ENCODE results near the gene ALG13. TPM values are rescaled to one million over a fixed set of nuclear protein-coding genes. Genes with fewer than 3 reads are reported as not detected.

Gene ALG13
- total RNA-seq, 2 experiments from 2014 or later = 82.2 to 86.2 TPM

- Histone ChIP-seq H3K27me3 (ENCODE audit: control insufficient read depth in 1 of 2, insufficient read depth in 2 of 2, low read length in 2 of 2) (no peaks in the 10 kb centered on the region), H3K9me3 (ENCODE audit: control insufficient read depth in 1 of 2, insufficient read depth in 1 of 2, low read length in 2 of 2) (no peaks in the 10 kb centered on the region), H3K4me3 (ENCODE audit: low read length) (no peak overlapping the region), H3K36me3 (ENCODE audit: insufficient read depth, low read length) (peaks cover 31% of the 10 kb centered on the region), H3K27ac (ENCODE audit: low read depth in 1 of 2, low read length in 2 of 2) (no peak overlapping the region), H3K4me1 (ENCODE audit: insufficient read depth, low read length) (no peaks in the 10 kb centered on the region)
- TF ChIP-seq CTCF (IDR thresholded peaks at IDR 0.05) = no peak
- Mint-ChIP-seq H3K4me3 (no peak overlapping the region), H3K4me1 (ENCODE audit: low read depth) (no peaks in the 10 kb centered on the region), H3K36me3 (ENCODE audit: low read depth) (peaks cover 82% of the 10 kb centered on the region), H3K27me3 (no peaks in the 10 kb centered on the region), H3K27ac (no peak overlapping the region), H3K9me3 (no peaks in the 10 kb centered on the region)
- ATAC-seq (ENCODE audit: poor library complexity) (no peak), DNase-seq (no peak)
- ChIA-PET POLR2A (interaction anchor here (1.2 kb wide), 1 partner anchor 61 kb away, joined by 4 read pairs; the partner anchor contains the start of gene ALG13), CTCF (interaction anchor here (1.3 kb wide), 1 partner anchor 16 kb away, joined by 3 read pairs; no protein-coding TSS in a partner anchor)
- intact Hi-C loops (cut with DNase I, micrococcal nuclease) = no loop called here
Measured at GRCh38 chrX:111742018-111742417, 61.0 kb downstream of the ALG13 start.

- H3K9me3 ChIP-seq (ENCODE audit: control insufficient read depth in 1 of 2, insufficient read depth in 1 of 2, low read length in 2 of 2) = no peaks in the 10 kb centered on the region
- POLR2A ChIA-PET = interaction anchor here (1.2 kb wide), 1 partner anchor 62 kb away, joined by 3 read pairs; no protein-coding TSS in a partner anchor
- H3K27ac Mint-ChIP-seq = no peak overlapping the region
- H3K4me1 ChIP-seq (ENCODE audit: insufficient read depth, low read length) = no peaks in the 10 kb centered on the region
- DNase-seq = no peak
- TF ChIP-seq CTCF (IDR thresholded peaks at IDR 0.05) = no peak
- H3K36me3 Mint-ChIP-seq (ENCODE audit: low read depth) = peaks cover 79% of the 10 kb centered on the region
- H3K4me3 ChIP-seq (ENCODE audit: low read length) = no peak overlapping the region
- no peak for ATAC-seq (ENCODE audit: poor library complexity)
- CTCF ChIA-PET = interaction anchor here (1.2 to 1.3 kb wide), 2 partner anchors 17 to 62 kb away, joined by 3 read pairs; no protein-coding TSS in a partner anchor
- intact Hi-C loops (cut with DNase I, micrococcal nuclease) = no loop called here
- H3K4me3 Mint-ChIP-seq = no peak overlapping the region
- no peaks in the 10 kb centered on the region for H3K9me3 Mint-ChIP-seq
- peaks cover 25% of the 10 kb centered on the region for H3K36me3 ChIP-seq (ENCODE audit: insufficient read depth, low read length)
- no peaks in the 10 kb centered on the region for H3K27me3 Mint-ChIP-seq
- no peaks in the 10 kb centered on the region for H3K4me1 Mint-ChIP-seq (ENCODE audit: low read depth)
- H3K27ac ChIP-seq (ENCODE audit: low read depth in 1 of 2, low read length in 2 of 2) = no peak overlapping the region
- no peaks in the 10 kb centered on the region for H3K27me3 ChIP-seq (ENCODE audit: control insufficient read depth in 1 of 2, insufficient read depth in 2 of 2, low read length in 2 of 2)
Measured at GRCh38 chrX:111743316-111743715, 62.3 kb downstream of the ALG13 start.

GRCh38 chrX:111756486-111756885 is 75.5 kb downstream of the ALG13 start:
- Mint-ChIP-seq H3K27me3 (no peaks in the 10 kb centered on the region), H3K36me3 (ENCODE audit: low read depth) (peaks cover 88% of the 10 kb centered on the region), H3K9me3 (no peaks in the 10 kb centered on the region), H3K27ac (no peak overlapping the region), H3K4me1 (ENCODE audit: low read depth) (no peaks in the 10 kb centered on the region), H3K4me3 (no peak overlapping the region)
- POLR2A ChIA-PET = interaction anchor here (0.8 kb wide), 1 partner anchor 11 kb away, joined by 3 read pairs; no protein-coding TSS in a partner anchor
- DNase-seq = no peak
- Histone ChIP-seq H3K27me3 (ENCODE audit: control insufficient read depth in 1 of 2, insufficient read depth in 2 of 2, low read length in 2 of 2) (no peaks in the 10 kb centered on the region), H3K4me3 (ENCODE audit: low read length) (no peak overlapping the region), H3K36me3 (ENCODE audit: insufficient read depth, low read length) (peaks cover 23% of the 10 kb centered on the region), H3K4me1 (ENCODE audit: insufficient read depth, low read length) (no peaks in the 10 kb centered on the region), H3K27ac (ENCODE audit: low read depth in 1 of 2, low read length in 2 of 2) (no peak overlapping the region), H3K9me3 (ENCODE audit: control insufficient read depth in 1 of 2, insufficient read depth in 1 of 2, low read length in 2 of 2) (no peaks in the 10 kb centered on the region)
- CTCF ChIA-PET = no interaction called here
- ATAC-seq (ENCODE audit: poor library complexity) = no peak
- TF ChIP-seq CTCF (IDR thresholded peaks at IDR 0.05) = no peak
- intact Hi-C loops (cut with DNase I, micrococcal nuclease) = no loop called here
